PC-9 (cell line): ENCODE results near the gene HS6ST1.

Source experiments
- CTCF ChIP-seq: fragments of 200-600 bp; sonication (generic); conservative IDR thresholded peaks from 2 replicates; pipeline ENCODE4 v1.6.1; 2017; ENCODE audit warnings: mixed run types, antibody characterized with exemption, mild to moderate bottlenecking, moderate library complexity
- EZH2 ChIP-seq: fragments of 200-600 bp; sonication (generic); IDR thresholded peaks from 2 replicates; pipeline ENCODE4 v1.8.0; 2017; ENCODE audit warnings: antibody characterized with exemption, low read depth

- TF ChIP-seq CTCF (no peak), EZH2 (no peak)
These were observed 1.9 kb downstream of the HS6ST1 start for GRCh38 chr2:128316777-128317180.
